ENCODE measurements around the gene DNAJB13.

DNAJB13 gene

GRCh38 chr11:73972620-73973449 lies 22.0 kb downstream of the DNAJB13 start:
- Histone ChIP-seq H3K27me3 (ENCODE audit: insufficient read depth, low read length) (no peaks in the 10 kb centered on the region), H3K9me2 (ENCODE audit: low read depth, low read length) (no peaks in the 10 kb centered on the region), H3K4me3 (ENCODE audit: low read depth, low read length, poor library complexity, severe bottlenecking) (no peak overlapping the region), H3F3A (ENCODE audit: insufficient read depth, low read length) (no peaks in the 10 kb centered on the region; the same call in 1 of the 2 replicates), H3K79me2 (ENCODE audit: insufficient read depth, low read length) (no peaks in the 10 kb centered on the region), H2AFZ (ENCODE audit: low read length) (no peak overlapping the region), H3K9ac (ENCODE audit: low read length) (no peak overlapping the region), H3K27ac (ENCODE audit: low read depth, low read length, poor library complexity, severe bottlenecking) (peak overlapping the region; percentile 76), H3K9me3 (ENCODE audit: low read length) (no peaks in the 10 kb centered on the region), H3K4me2 (ENCODE audit: low read length) (no peak overlapping the region), H3K36me3 (ENCODE audit: insufficient read depth, low read length) (peaks cover 51% of the 10 kb centered on the region), H4K20me1 (ENCODE audit: insufficient read depth, low read length) (no peaks in the 10 kb centered on the region), H3K4me1 (ENCODE audit: insufficient read depth, low read length, severe bottlenecking) (peaks cover 71% of the 10 kb centered on the region)
- TF ChIP-seq EZH2 (IDR thresholded peaks at IDR 0.05; ENCODE audit: borderline replicate concordance, low read length), result no peak
- TF ChIP-seq, protein P1, sequence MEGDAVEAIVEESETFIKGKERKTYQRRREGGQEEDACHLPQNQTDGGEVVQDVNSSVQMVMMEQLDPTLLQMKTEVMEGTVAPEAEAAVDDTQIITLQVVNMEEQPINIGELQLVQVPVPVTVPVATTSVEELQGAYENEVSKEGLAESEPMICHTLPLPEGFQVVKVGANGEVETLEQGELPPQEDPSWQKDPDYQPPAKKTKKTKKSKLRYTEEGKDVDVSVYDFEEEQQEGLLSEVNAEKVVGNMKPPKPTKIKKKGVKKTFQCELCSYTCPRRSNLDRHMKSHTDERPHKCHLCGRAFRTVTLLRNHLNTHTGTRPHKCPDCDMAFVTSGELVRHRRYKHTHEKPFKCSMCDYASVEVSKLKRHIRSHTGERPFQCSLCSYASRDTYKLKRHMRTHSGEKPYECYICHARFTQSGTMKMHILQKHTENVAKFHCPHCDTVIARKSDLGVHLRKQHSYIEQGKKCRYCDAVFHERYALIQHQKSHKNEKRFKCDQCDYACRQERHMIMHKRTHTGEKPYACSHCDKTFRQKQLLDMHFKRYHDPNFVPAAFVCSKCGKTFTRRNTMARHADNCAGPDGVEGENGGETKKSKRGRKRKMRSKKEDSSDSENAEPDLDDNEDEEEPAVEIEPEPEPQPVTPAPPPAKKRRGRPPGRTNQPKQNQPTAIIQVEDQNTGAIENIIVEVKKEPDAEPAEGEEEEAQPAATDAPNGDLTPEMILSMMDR (IDR thresholded peaks at IDR 0.05; ENCODE audit: low read length), result no peak

- peaks cover 6% of the 10 kb centered on the region; the same call in 1 of the 2 replicates for H3F3A ChIP-seq (ENCODE audit: insufficient read depth, low read length)
- no peaks in the 10 kb centered on the region for H4K20me1 ChIP-seq (ENCODE audit: insufficient read depth, low read length)
- no peak overlapping the region for H3K9ac ChIP-seq (ENCODE audit: low read length)
- peak overlapping the region; percentile 76 for H3K27ac ChIP-seq (ENCODE audit: low read depth, low read length, poor library complexity, severe bottlenecking)
- no peak overlapping the region for H3K4me2 ChIP-seq (ENCODE audit: low read length)
- peaks cover 89% of the 10 kb centered on the region for H3K4me1 ChIP-seq (ENCODE audit: insufficient read depth, low read length, severe bottlenecking)
- no peaks in the 10 kb centered on the region for H3K79me2 ChIP-seq (ENCODE audit: insufficient read depth, low read length)
- H3K9me2 ChIP-seq (ENCODE audit: low read depth, low read length), result no peaks in the 10 kb centered on the region
- no peak overlapping the region for H3K4me3 ChIP-seq (ENCODE audit: low read depth, low read length, poor library complexity, severe bottlenecking)
- no peak overlapping the region for H2AFZ ChIP-seq (ENCODE audit: low read length)
- peaks cover 71% of the 10 kb centered on the region for H3K36me3 ChIP-seq (ENCODE audit: insufficient read depth, low read length)
- H3K9me3 ChIP-seq (ENCODE audit: low read length), result no peaks in the 10 kb centered on the region
- TF ChIP-seq EZH2 (IDR thresholded peaks at IDR 0.05; ENCODE audit: borderline replicate concordance, low read length), result no peak
- TF ChIP-seq, protein P1 (IDR thresholded peaks at IDR 0.05; ENCODE audit: low read length), result no peak
- H3K27me3 ChIP-seq (ENCODE audit: insufficient read depth, low read length), result no peaks in the 10 kb centered on the region
Measured at GRCh38 chr11:73974604-73975478, 24.0 kb downstream of the DNAJB13 start.

DNA sequence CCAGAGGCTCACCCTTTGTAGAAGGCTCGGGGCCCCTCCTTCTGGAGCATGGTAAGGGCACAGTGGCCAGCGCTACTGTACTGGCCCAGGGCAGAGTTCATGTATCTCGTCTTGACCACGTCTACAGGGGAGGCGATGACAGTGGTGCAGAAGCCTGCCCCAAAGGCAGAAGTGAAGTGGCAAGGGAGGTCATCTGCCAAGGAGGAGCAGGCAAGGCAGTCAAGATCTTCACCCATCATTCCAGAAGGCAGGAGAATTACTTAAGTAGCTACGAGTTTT lies 24.6 kb downstream of the DNAJB13 start:
- Histone ChIP-seq H3K4me2 (ENCODE audit: low read length) (no peak overlapping the region), H3F3A (ENCODE audit: insufficient read depth, low read length) (peaks cover 8% of the 10 kb centered on the region; the same call in 1 of the 2 replicates), H3K4me3 (ENCODE audit: low read depth, low read length, poor library complexity, severe bottlenecking) (no peak overlapping the region), H3K9ac (ENCODE audit: low read length) (no peak overlapping the region), H3K36me3 (ENCODE audit: insufficient read depth, low read length) (peaks cover 75% of the 10 kb centered on the region), H3K79me2 (ENCODE audit: insufficient read depth, low read length) (no peaks in the 10 kb centered on the region), H3K27me3 (ENCODE audit: insufficient read depth, low read length) (no peaks in the 10 kb centered on the region), H3K9me3 (ENCODE audit: low read length) (no peaks in the 10 kb centered on the region), H3K27ac (ENCODE audit: low read depth, low read length, poor library complexity, severe bottlenecking) (peak overlapping the region; percentile 76), H4K20me1 (ENCODE audit: insufficient read depth, low read length) (no peaks in the 10 kb centered on the region), H3K4me1 (ENCODE audit: insufficient read depth, low read length, severe bottlenecking) (peaks cover 87% of the 10 kb centered on the region), H2AFZ (ENCODE audit: low read length) (no peak overlapping the region), H3K9me2 (ENCODE audit: low read depth, low read length) (no peaks in the 10 kb centered on the region)
- TF ChIP-seq EZH2 (IDR thresholded peaks at IDR 0.05; ENCODE audit: borderline replicate concordance, low read length), result no peak
- TF ChIP-seq, protein P1 (IDR thresholded peaks at IDR 0.05; ENCODE audit: low read length), result no peak
